Small intestine (tissue), 7 donors: ENCODE measurements around the gene OR12D3. TPM values are rescaled to one million over a fixed set of nuclear protein-coding genes. Genes with fewer than 3 reads are reported as not detected.
"Not testable (repeated sequence)": the region's sequence is repeated elsewhere in the genome, so short reads cannot be mapped to it uniquely, and the experiment has no call there.

Experiments
- DNase-seq, 2 donors: peaks; one replicate each; pipeline versions ENCODE4 v3.0.0 to v3.0.0-alpha.2; 2013
- FAIRE-seq: peaks from 2 replicates; lab custom pipeline; 2012; peaks lifted over from hg19 to GRCh38; lab: Jason Lieb, UNC
- H3K27ac ChIP-seq, 3 donors: one replicate each; pipeline ENCODE4 v1.5.1; 2013; ENCODE audit warnings: low read length in 2 of 3, mild to moderate bottlenecking in 2 of 3, control low read depth in 1 of 3, inconsistent platforms in 1 of 3, low read depth in 1 of 3, moderate library complexity in 1 of 3
- H3K27me3 ChIP-seq, 3 donors: one replicate each; pipeline ENCODE4 v1.6.1; 2013; ENCODE audit warnings: low read length in 3 of 3, inconsistent platforms in 1 of 3; ENCODE audit not compliant: control insufficient read depth in 3 of 3, insufficient read depth in 3 of 3
- H3K36me3 ChIP-seq, 3 donors: one replicate each; pipeline ENCODE4 v1.6.1; 2013; ENCODE audit warnings: low read length in 3 of 3, inconsistent platforms in 1 of 3, low read depth in 1 of 3, mild to moderate bottlenecking in 1 of 3, moderate library complexity in 1 of 3; ENCODE audit not compliant: control insufficient read depth in 3 of 3, insufficient read depth in 2 of 3
- H3K4me1 ChIP-seq, 3 donors: one replicate each; pipeline ENCODE4 v1.6.1; 2013; ENCODE audit warnings: low read length in 2 of 3, inconsistent platforms in 1 of 3, low read depth in 1 of 3, mild to moderate bottlenecking in 1 of 3, moderate library complexity in 1 of 3; ENCODE audit not compliant: control insufficient read depth in 3 of 3, insufficient read depth in 2 of 3
- H3K4me3 ChIP-seq, 3 donors: one replicate each; pipeline ENCODE4 v1.5.1; 2013; ENCODE audit warnings: low read length in 3 of 3, control low read depth in 1 of 3, inconsistent platforms in 1 of 3, low read depth in 1 of 3, mild to moderate bottlenecking in 1 of 3, moderate library complexity in 1 of 3
- H3K9me3 ChIP-seq, 2 donors: one replicate each; pipeline ENCODE4 v1.6.1; 2013; ENCODE audit warnings: low read depth in 1 of 2, low read length in 1 of 2; ENCODE audit not compliant: control insufficient read depth in 2 of 2, insufficient read depth in 1 of 2
- WGBS, 3 donors: extraction: QIAGEN DNeasy Blood & Tissue Kit; methylation state at CpG; one replicate each; pipeline ENCODE4 v1.1.7; 2013; 5-methylcytosine and 5-hydroxymethylcytosine counted together
- polyA plus RNA-seq, 4 donors: library from polyadenylated mRNA; stranded (reverse) in 3 of 4; unstranded in 1 of 4; fragments of 200-250 nt in 3 of 4; fragments of 120-200 nt in 1 of 4; gene quantifications; one replicate each; pipeline versions ENCODE4 v1.2.1 to v1.2.3, GENCODE V29; 2013
- donor health status: healthy with polysubstance abuse.
- donor health status: control.
- donor health status: control.
- donor health status: Bipolar disorder and iron deficiency.
- donor health status: healthy.

The OR12D3 gene
- polyA plus RNA-seq, 4 donors, result not detected

- H3K36me3 ChIP-seq, result no peaks in the 10 kb centered on the region
- DNase-seq (no peak), FAIRE-seq (no peak)
These were observed 13.4 kb upstream of the OR12D3 start for GRCh38 chr6:29388533-29388932.

GRCh38 chr6:29376003-29376402, 912 bp upstream of the OR12D3 start:
- H3K27ac ChIP-seq, result no peak overlapping the region
- H3K4me3 ChIP-seq, result no peak overlapping the region
- no peak for FAIRE-seq
- DNase-seq, result no peak
- H3K27me3 ChIP-seq, result no peaks in the 10 kb centered on the region
- no peaks in the 10 kb centered on the region for H3K9me3 ChIP-seq
- no peaks in the 10 kb centered on the region for H3K4me1 ChIP-seq
- H3K36me3 ChIP-seq, result no peaks in the 10 kb centered on the region

More at GRCh38 chr6:29388533-29388932, 13.4 kb upstream of the OR12D3 start:
- no peak overlapping the region for H3K27ac ChIP-seq
- WGBS, 3 donors, result 47 to 69% (median 57%) methylated on average over 4 of the region's 4 CpGs
- no peaks in the 10 kb centered on the region for H3K27me3 ChIP-seq
- no peaks in the 10 kb centered on the region for H3K4me1 ChIP-seq
- no peak overlapping the region for H3K4me3 ChIP-seq
- H3K9me3 ChIP-seq, result no peaks in the 10 kb centered on the region

- Histone ChIP-seq H3K36me3 (no peaks in the 10 kb centered on the region), H3K4me1 (no peaks in the 10 kb centered on the region), H3K27ac (no peak within 1 kb of the TSS), H3K9me3 (no peaks in the 10 kb centered on the region), H3K4me3 (no peak within 1 kb of the TSS), H3K27me3 (no peaks in the 10 kb centered on the region)
- whole genome bisulfite sequencing, 3 donors, result 77 to 83% (median 78%) methylated on average over 3 of the region's 3 CpGs
- DNase-seq (no peak), FAIRE-seq (no peak)
These were observed 6.3 kb downstream of the OR12D3 start, which contains the start of gene OR5V1 for GRCh38 chr6:29368765-29369164. Gene OR5V1 (minus strand): TSS chr6:29368865. CDS start chr6:29356195, 12,670 bp downstream.

- FAIRE-seq (no peak), DNase-seq (no peak)
- WGBS, 3 donors, result 35 to 49% (median 49%) methylated on average over 1 of the region's 1 CpG
- H3K27ac ChIP-seq, result no peak overlapping the region
- H3K4me3 ChIP-seq, result no peak overlapping the region
- H3K27me3 ChIP-seq, result peaks cover 0 to 1% (median 0%) of the 10 kb centered on the region in 3 donors
- no peaks in the 10 kb centered on the region for H3K4me1 ChIP-seq
- no peaks in the 10 kb centered on the region for H3K36me3 ChIP-seq
- no peaks in the 10 kb centered on the region for H3K9me3 ChIP-seq
These were observed 19.5 kb downstream of the OR12D3 start for GRCh38 chr6:29355603-29356002.

GRCh38 chr6:29354980-29355379, 20.1 kb downstream of the OR12D3 start:
- Histone ChIP-seq H3K36me3 (no peaks in the 10 kb centered on the region), H3K27ac (no peak overlapping the region), H3K4me3 (no peak overlapping the region), H3K27me3 (no peaks in the 10 kb centered on the region), H3K9me3 (no peaks in the 10 kb centered on the region), H3K4me1 (no peaks in the 10 kb centered on the region)
- DNase-seq (no peak), FAIRE-seq (no peak)

GRCh38 chr6:29349348-29349747, 25.7 kb downstream of the OR12D3 start:
- H3K36me3 ChIP-seq, H3K4me1 ChIP-seq, FAIRE-seq, H3K27ac ChIP-seq, H3K4me3 ChIP-seq, H3K27me3 ChIP-seq, H3K9me3 ChIP-seq, DNase-seq: not testable (repeated sequence)
- 95 to 97% (median 96%) methylated on average over 3 of the region's 3 CpGs for WGBS, 3 donors

GRCh38 chr6:29345380-29345779, 29.7 kb downstream of the OR12D3 start:
- H3K27me3 ChIP-seq, result no peaks in the 10 kb centered on the region
- no peaks in the 10 kb centered on the region for H3K4me1 ChIP-seq
- H3K27ac ChIP-seq, result no peak overlapping the region
- no peak overlapping the region for H3K4me3 ChIP-seq
- 60 to 75% (median 62%) methylated on average over 3 of the region's 3 CpGs for WGBS, 3 donors
- no peak for DNase-seq
- H3K36me3 ChIP-seq, result no peaks in the 10 kb centered on the region
- no peaks in the 10 kb centered on the region for H3K9me3 ChIP-seq
- FAIRE-seq, result no peak

GRCh38 chr6:29336269-29336668, 38.8 kb downstream of the OR12D3 start:
- Histone ChIP-seq H3K36me3 (no peaks in the 10 kb centered on the region), H3K4me3 (no peak overlapping the region), H3K4me1 (no peaks in the 10 kb centered on the region), H3K27me3 (no peaks in the 10 kb centered on the region), H3K27ac (no peak overlapping the region), H3K9me3 (no peaks in the 10 kb centered on the region)
- DNase-seq (no peak), FAIRE-seq (no peak)
- 66 to 84% (median 80%) methylated on average over 2 of the region's 2 CpGs for WGBS, 3 donors

- FAIRE-seq (no peak), DNase-seq (no peak)
- H3K36me3 ChIP-seq, result no peaks in the 10 kb centered on the region
- no peaks in the 10 kb centered on the region for H3K9me3 ChIP-seq
- H3K27me3 ChIP-seq, result no peaks in the 10 kb centered on the region
- H3K4me3 ChIP-seq, result no peak overlapping the region
- H3K27ac ChIP-seq, result no peak overlapping the region
- H3K4me1 ChIP-seq, result no peaks in the 10 kb centered on the region
These were observed 42.4 kb downstream of the OR12D3 start for GRCh38 chr6:29332676-29333075.
